Liver (tissue), 9 donors: Measurements from ENCODE around the gene GNAI3. TPM values are rescaled to one million over a fixed set of nuclear protein-coding genes. Genes with fewer than 3 reads are reported as not detected.

Experiments
- DNase-seq: peaks from one replicate; pipeline ENCODE4 v3.0.0-alpha.2; 2017; ENCODE audit warnings: low spot score
- H3K27ac ChIP-seq, 2 donors: one replicate each; pipeline ENCODE4 v1.7.0; 2013; ENCODE audit warnings: inconsistent platforms in 2 of 2, low read length in 2 of 2, control low read depth in 1 of 2, low read depth in 1 of 2, mild to moderate bottlenecking in 1 of 2
- H3K27me3 ChIP-seq, 4 donors: one replicate each; pipeline versions ENCODE4 v1.6.1 to v1.7.0; 2013; ENCODE audit warnings: low read length in 3 of 4, inconsistent platforms in 1 of 4, mild to moderate bottlenecking in 1 of 4, moderate library complexity in 1 of 4; ENCODE audit not compliant: control insufficient read depth in 4 of 4, insufficient read depth in 4 of 4
- H3K36me3 ChIP-seq, 4 donors: one replicate each; pipeline versions ENCODE4 v1.6.1 to v1.7.0; 2013; ENCODE audit warnings: low read length in 3 of 4, mild to moderate bottlenecking in 3 of 4, low read depth in 1 of 4, moderate library complexity in 1 of 4; ENCODE audit not compliant: control insufficient read depth in 4 of 4, insufficient read depth in 3 of 4
- H3K4me1 ChIP-seq, 4 donors: one replicate each; pipeline versions ENCODE4 v1.6.1 to v1.7.0; 2013; ENCODE audit warnings: low read length in 3 of 4, mild to moderate bottlenecking in 3 of 4, moderate library complexity in 1 of 4; ENCODE audit not compliant: control insufficient read depth in 4 of 4, insufficient read depth in 4 of 4
- H3K4me3 ChIP-seq, 3 donors: one replicate each; pipeline versions ENCODE4 v1.6.1 to v1.7.0; 2013; ENCODE audit warnings: low read length in 3 of 3, control low read depth in 1 of 3, low read depth in 1 of 3, mild to moderate bottlenecking in 1 of 3
- H3K9ac ChIP-seq, 2 donors: one replicate each; pipeline ENCODE4 v1.7.0; 2013; ENCODE audit warnings: low read length in 2 of 2, mild to moderate bottlenecking in 2 of 2, moderate library complexity in 2 of 2, control low read depth in 1 of 2, low read depth in 1 of 2
- H3K9me3 ChIP-seq, 4 donors: one replicate each; pipeline versions ENCODE4 v1.6.1 to v1.7.0; 2013; ENCODE audit warnings: low read length in 3 of 4; ENCODE audit not compliant: control insufficient read depth in 4 of 4
- EGR1 ChIP-seq, 2 donors: IDR thresholded peaks; 2 replicates each; pipeline ENCODE4 v1.6.1; 2016 to 2018; ENCODE audit warnings: antibody characterized with exemption in 2 of 2, low read depth in 2 of 2
- FOXA2 ChIP-seq: IDR thresholded peaks from 2 replicates; pipeline ENCODE4 v1.6.1; 2016; ENCODE audit warnings: antibody characterized with exemption
- GABPA ChIP-seq, 2 donors: IDR thresholded peaks in 1 of 2; conservative IDR thresholded peaks in 1 of 2; 2 replicates each; pipeline ENCODE4 v1.6.1; 2016; ENCODE audit warnings: antibody characterized with exemption in 2 of 2, mild to moderate bottlenecking in 1 of 2, moderate library complexity in 1 of 2
- HNF4A ChIP-seq, 2 donors: conservative IDR thresholded peaks; 2 replicates each; pipeline ENCODE4 v1.6.1; 2016; ENCODE audit warnings: antibody characterized with exemption in 2 of 2, mild to moderate bottlenecking in 2 of 2
- HNF4G ChIP-seq: IDR thresholded peaks from 2 replicates; pipeline ENCODE4 v1.6.1; 2016; ENCODE audit warnings: antibody characterized with exemption
- JUND ChIP-seq, 2 donors: IDR thresholded peaks; 2 replicates each; pipeline ENCODE4 v1.6.1; 2016; ENCODE audit warnings: antibody characterized with exemption in 2 of 2
- NR2F2 ChIP-seq: IDR thresholded peaks from 2 replicates; pipeline ENCODE4 v1.6.1; 2016; ENCODE audit warnings: antibody characterized with exemption
- RAD21 ChIP-seq, 2 donors: IDR thresholded peaks; 2 replicates each; pipeline ENCODE4 v1.6.1; 2016; ENCODE audit warnings: antibody characterized with exemption in 2 of 2, mild to moderate bottlenecking in 2 of 2
- RXRA ChIP-seq, 2 donors: IDR thresholded peaks; 2 replicates each; pipeline ENCODE4 v1.6.1; 2017 to 2018; ENCODE audit warnings: antibody characterized with exemption in 2 of 2, mild to moderate bottlenecking in 1 of 2
- SP1 ChIP-seq: IDR thresholded peaks from 2 replicates; pipeline ENCODE4 v1.6.1; 2018; ENCODE audit warnings: antibody characterized with exemption, mild to moderate bottlenecking
- TAF1 ChIP-seq: conservative IDR thresholded peaks from 2 replicates; pipeline ENCODE4 v1.6.1; 2016; ENCODE audit warnings: antibody characterized with exemption, mild to moderate bottlenecking
- YY1 ChIP-seq: IDR thresholded peaks from 2 replicates; pipeline ENCODE4 v1.6.1; 2016; ENCODE audit warnings: antibody characterized with exemption, mild to moderate bottlenecking
- WGBS: extraction: QIAGEN DNeasy Blood & Tissue Kit; methylation state at CpG from one replicate; pipeline ENCODE4 v1.1.7; 2013; 5-methylcytosine and 5-hydroxymethylcytosine counted together
- polyA plus RNA-seq, 2 donors: library from polyadenylated mRNA; stranded (reverse) in 1 of 2; unstranded in 1 of 2; fragments of 200-250 nt in 1 of 2; fragments of >200 nt in 1 of 2; fragmentation: Nextera tagmentation in 1 of 2; extraction: Ambion mirVana in 1 of 2; gene quantifications; one replicate each; pipeline versions ENCODE4 v1.2.1 to v1.2.3, GENCODE V29; 2013 to 2015
- total RNA-seq, 2 donors: library from RNA; depleted of rRNA; stranded (reverse); fragments of >200 nt; gene quantifications; one replicate each; pipeline ENCODE4 v1.2.3, GENCODE V29; 2014
- TF ChIP-seq, protein P1 (sequence below): IDR thresholded peaks from 2 replicates; pipeline ENCODE4 v1.6.1; 2016; ENCODE audit warnings: antibody characterized with exemption
- TF ChIP-seq, protein P2 (sequence below): IDR thresholded peaks from 2 replicates; pipeline ENCODE4 v1.6.1; 2016; ENCODE audit warnings: antibody characterized with exemption, mild to moderate bottlenecking
- TF ChIP-seq, protein P3 (sequence below): IDR thresholded peaks from 2 replicates; pipeline ENCODE4 v1.6.1; 2016; ENCODE audit warnings: antibody characterized with exemption
- TF ChIP-seq, protein P4 (sequence below): IDR thresholded peaks from 2 replicates; pipeline ENCODE4 v1.6.1; 2016; ENCODE audit warnings: antibody characterized with exemption
- donor health status: healthy.
- donor health status: healthy.
- donor health status: healthy.
- donor health status: healthy.
- donor health status: healthy.

GNAI3 gene
- total and polyA plus RNA-seq, 4 donors, result 1.9 to 6.5 (median 4.3) TPM

DNA sequence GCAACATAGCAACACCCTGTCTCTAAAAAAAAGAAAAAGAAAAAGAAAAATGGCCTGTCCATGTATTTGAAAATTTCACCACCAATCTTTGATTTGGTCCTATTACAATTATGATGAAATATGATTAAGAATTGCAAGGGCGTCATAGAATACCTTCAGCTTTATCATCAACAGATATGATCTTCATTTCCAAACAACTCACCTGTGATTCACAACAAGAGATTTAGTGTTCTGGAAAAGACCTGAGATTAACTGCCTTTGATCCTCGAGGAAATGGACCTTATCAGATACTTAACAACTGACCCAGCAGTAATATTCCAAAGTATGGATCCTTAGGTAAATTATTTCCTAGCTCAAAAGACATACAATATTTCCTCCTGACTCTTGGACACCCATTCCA, 104.0 kb downstream of the GNAI3 start:
- Histone ChIP-seq H3K36me3 (no peaks in the 10 kb centered on the region), H3K9me3 (no peaks in the 10 kb centered on the region), H3K9ac (no peak overlapping the region), H3K27ac (no peak overlapping the region), H3K4me1 (peaks cover 6 to 16% (median 11%) of the 10 kb centered on the region in 4 donors), H3K27me3 (no peaks in the 10 kb centered on the region), H3K4me3 (no peak overlapping the region)
- 76% methylated on average over 2 of the region's 2 CpGs for WGBS
- DNase-seq, result no peak
- TF ChIP-seq HNF4A (conservative IDR thresholded peaks at IDR 0.05), result no peak
- TF ChIP-seq TAF1, result no peak
- TF ChIP-seq, protein P1, sequence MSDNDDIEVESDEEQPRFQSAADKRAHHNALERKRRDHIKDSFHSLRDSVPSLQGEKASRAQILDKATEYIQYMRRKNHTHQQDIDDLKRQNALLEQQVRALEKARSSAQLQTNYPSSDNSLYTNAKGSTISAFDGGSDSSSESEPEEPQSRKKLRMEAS, result no peak
- TF ChIP-seq, protein P2, sequence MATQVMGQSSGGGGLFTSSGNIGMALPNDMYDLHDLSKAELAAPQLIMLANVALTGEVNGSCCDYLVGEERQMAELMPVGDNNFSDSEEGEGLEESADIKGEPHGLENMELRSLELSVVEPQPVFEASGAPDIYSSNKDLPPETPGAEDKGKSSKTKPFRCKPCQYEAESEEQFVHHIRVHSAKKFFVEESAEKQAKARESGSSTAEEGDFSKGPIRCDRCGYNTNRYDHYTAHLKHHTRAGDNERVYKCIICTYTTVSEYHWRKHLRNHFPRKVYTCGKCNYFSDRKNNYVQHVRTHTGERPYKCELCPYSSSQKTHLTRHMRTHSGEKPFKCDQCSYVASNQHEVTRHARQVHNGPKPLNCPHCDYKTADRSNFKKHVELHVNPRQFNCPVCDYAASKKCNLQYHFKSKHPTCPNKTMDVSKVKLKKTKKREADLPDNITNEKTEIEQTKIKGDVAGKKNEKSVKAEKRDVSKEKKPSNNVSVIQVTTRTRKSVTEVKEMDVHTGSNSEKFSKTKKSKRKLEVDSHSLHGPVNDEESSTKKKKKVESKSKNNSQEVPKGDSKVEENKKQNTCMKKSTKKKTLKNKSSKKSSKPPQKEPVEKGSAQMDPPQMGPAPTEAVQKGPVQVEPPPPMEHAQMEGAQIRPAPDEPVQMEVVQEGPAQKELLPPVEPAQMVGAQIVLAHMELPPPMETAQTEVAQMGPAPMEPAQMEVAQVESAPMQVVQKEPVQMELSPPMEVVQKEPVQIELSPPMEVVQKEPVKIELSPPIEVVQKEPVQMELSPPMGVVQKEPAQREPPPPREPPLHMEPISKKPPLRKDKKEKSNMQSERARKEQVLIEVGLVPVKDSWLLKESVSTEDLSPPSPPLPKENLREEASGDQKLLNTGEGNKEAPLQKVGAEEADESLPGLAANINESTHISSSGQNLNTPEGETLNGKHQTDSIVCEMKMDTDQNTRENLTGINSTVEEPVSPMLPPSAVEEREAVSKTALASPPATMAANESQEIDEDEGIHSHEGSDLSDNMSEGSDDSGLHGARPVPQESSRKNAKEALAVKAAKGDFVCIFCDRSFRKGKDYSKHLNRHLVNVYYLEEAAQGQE, result no peak
- no peak for TF ChIP-seq NR2F2
- TF ChIP-seq GABPA (IDR thresholded peaks at IDR 0.05 in 1 of 2, conservative IDR thresholded peaks at IDR 0.05 in 1 of 2), result no peak
- no peak for TF ChIP-seq FOXA2
- no peak for TF ChIP-seq RAD21 (IDR thresholded peaks at IDR 0.05)
- TF ChIP-seq YY1, result no peak
- TF ChIP-seq HNF4G, result no peak
- TF ChIP-seq, protein P3, sequence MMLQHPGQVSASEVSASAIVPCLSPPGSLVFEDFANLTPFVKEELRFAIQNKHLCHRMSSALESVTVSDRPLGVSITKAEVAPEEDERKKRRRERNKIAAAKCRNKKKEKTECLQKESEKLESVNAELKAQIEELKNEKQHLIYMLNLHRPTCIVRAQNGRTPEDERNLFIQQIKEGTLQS, result no peak
- TF ChIP-seq RXRA (IDR thresholded peaks at IDR 0.05), result no peak
- TF ChIP-seq SP1, result no peak
- TF ChIP-seq, protein P4, sequence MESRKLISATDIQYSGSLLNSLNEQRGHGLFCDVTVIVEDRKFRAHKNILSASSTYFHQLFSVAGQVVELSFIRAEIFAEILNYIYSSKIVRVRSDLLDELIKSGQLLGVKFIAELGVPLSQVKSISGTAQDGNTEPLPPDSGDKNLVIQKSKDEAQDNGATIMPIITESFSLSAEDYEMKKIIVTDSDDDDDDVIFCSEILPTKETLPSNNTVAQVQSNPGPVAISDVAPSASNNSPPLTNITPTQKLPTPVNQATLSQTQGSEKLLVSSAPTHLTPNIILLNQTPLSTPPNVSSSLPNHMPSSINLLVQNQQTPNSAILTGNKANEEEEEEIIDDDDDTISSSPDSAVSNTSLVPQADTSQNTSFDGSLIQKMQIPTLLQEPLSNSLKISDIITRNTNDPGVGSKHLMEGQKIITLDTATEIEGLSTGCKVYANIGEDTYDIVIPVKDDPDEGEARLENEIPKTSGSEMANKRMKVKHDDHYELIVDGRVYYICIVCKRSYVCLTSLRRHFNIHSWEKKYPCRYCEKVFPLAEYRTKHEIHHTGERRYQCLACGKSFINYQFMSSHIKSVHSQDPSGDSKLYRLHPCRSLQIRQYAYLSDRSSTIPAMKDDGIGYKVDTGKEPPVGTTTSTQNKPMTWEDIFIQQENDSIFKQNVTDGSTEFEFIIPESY, result no peak
- TF ChIP-seq JUND (IDR thresholded peaks at IDR 0.05), result no peak

- no peak for DNase-seq
Observed at GRCh38 chr1:109653306-109653705, 104.9 kb downstream of the GNAI3 start.

More at GRCh38 chr1:109653306-109653705, 104.9 kb downstream of the GNAI3 start:
- peaks cover 0 to 2% (median 0%) of the 10 kb centered on the region in 4 donors for H3K36me3 ChIP-seq
- H3K4me3 ChIP-seq, result no peak overlapping the region
- H3K27me3 ChIP-seq, result no peaks in the 10 kb centered on the region
- no peaks in the 10 kb centered on the region for H3K9me3 ChIP-seq
- no peak overlapping the region for H3K9ac ChIP-seq
- H3K4me1 ChIP-seq, result peaks cover 6 to 21% (median 12%) of the 10 kb centered on the region in 4 donors
- TF ChIP-seq JUND (IDR thresholded peaks at IDR 0.05), result no peak
- TF ChIP-seq EGR1 (IDR thresholded peaks at IDR 0.05; ENCODE audit: low read depth in 2 of 2), result no peak
- no peak for TF ChIP-seq NR2F2
- TF ChIP-seq SP1, result no peak
- TF ChIP-seq, protein P1, result no peak
- TF ChIP-seq, protein P3, result no peak
- TF ChIP-seq GABPA (IDR thresholded peaks at IDR 0.05 in 1 of 2, conservative IDR thresholded peaks at IDR 0.05 in 1 of 2), result no peak
- no peak for TF ChIP-seq RXRA (IDR thresholded peaks at IDR 0.05)
- no peak for TF ChIP-seq FOXA2
- TF ChIP-seq, protein P4, result no peak
- 85% methylated on average over 2 of the region's 2 CpGs for WGBS
- no peak overlapping the region for H3K27ac ChIP-seq
